Endothelial cell of umbilical vein (primary cell): ENCODE data around the gene SIPA1L3. TPM values are rescaled to one million over a fixed set of nuclear protein-coding genes. Genes with fewer than 3 reads are reported as not detected.

ENCODE experiments used
- BruUV-seq: library from RNA; stranded (reverse); fragments of 400-500 nt; replicated peaks from 2 replicates; lab custom pipeline; 2021; lab: Mats Ljungman, UMichigan
- CTCF ChIA-PET: fragments of 300-600, 350-600 bp; sonication (Branson Sonifier 250); formaldehyde crosslinking; loops from one replicate; lab custom pipeline; 2021; ENCODE audit warnings: antibody characterized with exemption, inconsistent platforms; lab: Charles Lee
- POLR2A ChIA-PET: fragments of 300-600, 350-600 bp; sonication (Branson Sonifier 250); formaldehyde crosslinking; loops from one replicate; lab custom pipeline; 2021; ENCODE audit warnings: antibody characterized with exemption, inconsistent platforms; lab: Charles Lee
- DNase-seq: peaks from one replicate; pipeline ENCODE4 v3.0.0-alpha.2; 2011; ENCODE audit warnings: low read depth, low spot score
- FAIRE-seq: peaks from 2 replicates; lab custom pipeline; 2011; peaks lifted over from hg19 to GRCh38; lab: Jason Lieb, UNC
- H2AFZ ChIP-seq: 2 replicates; pipeline ENCODE4 v1.6.0; 2012; ENCODE audit warnings: low read depth, low read length, control low read depth, inconsistent platforms
- H3K27ac ChIP-seq: 2 replicates; pipeline ENCODE4 v1.5.1; 2011; ENCODE audit warnings: low read depth, mild to moderate bottlenecking, control low read depth, low read length, moderate library complexity; ENCODE audit not compliant: insufficient read depth
- H3K27me3 ChIP-seq, 2 experiments: 2 replicates each; pipeline versions ENCODE4 v1.6.0 to v1.6.1; 2011; ENCODE audit warnings: low read length in 2 of 2, mixed read lengths in 1 of 2; ENCODE audit not compliant: control insufficient read depth in 2 of 2, insufficient read depth in 2 of 2
- H3K36me3 ChIP-seq, 2 experiments: 2 replicates in 1 of 2; 3 replicates in 1 of 2; pipeline ENCODE4 v1.5.1; 2011; ENCODE audit warnings: low read length in 2 of 2, mild to moderate bottlenecking in 1 of 2, moderate library complexity in 1 of 2; ENCODE audit not compliant: control insufficient read depth in 2 of 2, insufficient read depth in 2 of 2; ENCODE audit errors: extremely low read depth in 1 of 2
- H3K4me1 ChIP-seq: 3 replicates; pipeline ENCODE4 v1.5.1; 2011; ENCODE audit warnings: mild to moderate bottlenecking, low read length; ENCODE audit not compliant: control insufficient read depth, insufficient read depth; ENCODE audit errors: extremely low read depth
- H3K4me2 ChIP-seq: 2 replicates; pipeline ENCODE4 v1.6.1; 2011; ENCODE audit warnings: low read length, control low read depth, mixed read lengths; ENCODE audit not compliant: insufficient read depth
- H3K4me3 ChIP-seq, 3 experiments: fragments of 200-600 bp in 1 of 3; sonication (generic), shearing (Covaris generic) in 1 of 3; replicated peaks in 1 of 3; 2 replicates each; pipeline ENCODE4 v1.5.1; 2011 to 2016; ENCODE audit warnings: control low read depth in 3 of 3, low read length in 3 of 3, mild to moderate bottlenecking in 2 of 3, inconsistent platforms in 1 of 3, low read depth in 1 of 3, moderate library complexity in 1 of 3; ENCODE audit not compliant: insufficient read depth in 1 of 3
- H3K79me2 ChIP-seq: 2 replicates; pipeline ENCODE4 v1.6.0; 2012; ENCODE audit warnings: low read length, inconsistent platforms; ENCODE audit not compliant: control insufficient read depth, insufficient read depth
- H3K9ac ChIP-seq: replicated peaks from 2 replicates; pipeline ENCODE3; 2011; ENCODE audit warnings: low read length, control low read depth; ENCODE audit not compliant: insufficient read depth; ENCODE audit errors: extremely low read depth
- H3K9me1 ChIP-seq: replicated peaks from 3 replicates; pipeline ENCODE4 v1.6.0; 2011; ENCODE audit warnings: mild to moderate bottlenecking, low read length; ENCODE audit not compliant: control insufficient read depth, insufficient read depth; ENCODE audit errors: extremely low read depth
- H3K9me3 ChIP-seq: replicated peaks from 2 replicates; pipeline ENCODE4 v1.5.1; 2012; ENCODE audit warnings: low read length, inconsistent platforms; ENCODE audit not compliant: control insufficient read depth, insufficient read depth
- H4K20me1 ChIP-seq: replicated peaks from 2 replicates; pipeline ENCODE3; 2011; ENCODE audit warnings: mild to moderate bottlenecking, low read length; ENCODE audit not compliant: control insufficient read depth, insufficient read depth; ENCODE audit errors: extremely low read depth
- CTCF ChIP-seq, 2 donors: IDR thresholded peaks; 1 replicate in 1 of 2; 2 replicates in 1 of 2; pipeline ENCODE4 v1.5.1; 2011; ENCODE audit warnings: low read length in 2 of 2, mild to moderate bottlenecking in 2 of 2, moderate library complexity in 2 of 2, control low read depth in 1 of 2, inconsistent platforms in 1 of 2, low read depth in 1 of 2; ENCODE audit not compliant: insufficient read depth in 1 of 2; ENCODE audit errors: extremely low read depth in 1 of 2
- EZH2 ChIP-seq: IDR thresholded peaks from 2 replicates; pipeline ENCODE4 v1.6.1; 2012; ENCODE audit warnings: borderline replicate concordance, low read depth, mild to moderate bottlenecking, moderate library complexity, low read length, inconsistent platforms; ENCODE audit not compliant: severe bottlenecking
- FOS ChIP-seq: IDR thresholded peaks from 2 replicates; pipeline ENCODE4 v1.6.1; 2011; ENCODE audit warnings: mild to moderate bottlenecking, low read length, moderate library complexity, borderline replicate concordance; ENCODE audit not compliant: insufficient read depth
- GATA2 ChIP-seq: IDR thresholded peaks from 2 replicates; pipeline ENCODE4 v1.7.0; 2011; ENCODE audit warnings: low read depth, mild to moderate bottlenecking, moderate library complexity, mixed read lengths, low read length; ENCODE audit not compliant: insufficient read length, insufficient read depth
- JUN ChIP-seq: IDR thresholded peaks from 2 replicates; pipeline ENCODE4 v1.6.1; 2011; ENCODE audit warnings: borderline replicate concordance, low read depth; ENCODE audit not compliant: insufficient read length, insufficient read depth
- MAX ChIP-seq: IDR thresholded peaks from 2 replicates; pipeline ENCODE4 v1.6.1; 2011; ENCODE audit not compliant: insufficient read depth, insufficient read length
- MYC ChIP-seq: IDR thresholded peaks from one replicate; pipeline ENCODE4 v1.6.1; 2011; ENCODE audit warnings: mild to moderate bottlenecking, low read depth, low read length
- POLR2A ChIP-seq: IDR thresholded peaks from 2 replicates; pipeline ENCODE4 v1.6.1; 2012; ENCODE audit warnings: low read depth, mild to moderate bottlenecking, control low read depth, low read length
- POLR2AphosphoS5 ChIP-seq: IDR thresholded peaks from 2 replicates; pipeline ENCODE4 v1.6.1; 2012; ENCODE audit warnings: low read depth, mild to moderate bottlenecking, control low read depth, low read length, moderate library complexity; ENCODE audit not compliant: insufficient read depth
- dilution Hi-C: fragments of 300-500 bp; cut with MboI; formaldehyde crosslinking; loops from one replicate; pipeline ENCODE4 v1.15.0; 2019; ENCODE audit warnings: low sequenced_read_pairs; ENCODE audit not compliant: extremely low pct_ligation_motif_present
- intact Hi-C: fragments of 100-400 bp; cut with micrococcal nuclease; formaldehyde crosslinking; loops from one replicate; pipeline ENCODE4 v1.10.0; 2022
- polyA plus RNA-seq, 4 experiments: library from polyadenylated mRNA; depleted of rRNA in 3 of 4; stranded (reverse) in 3 of 4; unstranded in 1 of 4; fragments of >200 nt; gene quantifications; 2 replicates each; pipeline versions ENCODE4 v1.2.1 to v1.2.3, GENCODE V29; 2011 to 2012; ENCODE audit warnings: missing spikeins in 1 of 4
- total RNA-seq: library from RNA; stranded (reverse); gene quantifications from 2 replicates; pipeline ENCODE4 v1.2.3, GENCODE V29; 2021

The SIPA1L3 gene
- total and polyA plus RNA-seq, 2 donors (not counting 3 experiments of a cell fraction or from before 2014, with no cell fraction given) = 14.2 to 47.2 TPM

- Histone ChIP-seq H3K9me3 (no peaks in the 10 kb centered on the region), H3K4me1 (peaks cover 11% of the 10 kb centered on the region), H2AFZ (no peak overlapping the region), H3K9me1 (no peaks in the 10 kb centered on the region), H3K36me3 (no peaks in the 10 kb centered on the region), H3K27me3 (peaks cover 12 to 23% of the 10 kb centered on the region in 2 experiments), H3K4me3 (no peak overlapping the region), H3K4me2 (peak overlapping the region; percentile 8), H3K79me2 (no peaks in the 10 kb centered on the region), H4K20me1 (no peaks in the 10 kb centered on the region), H3K27ac (no peak overlapping the region), H3K9ac (peak overlapping the region; percentile 29)
- intact Hi-C loops = loop anchor here (5.0 kb wide), 1 partner anchor 68 kb away; no protein-coding TSS in a partner anchor
- CTCF ChIA-PET = interaction anchor here (1.0 to 1.5 kb wide), 2 partner anchors 68 to 308 kb away, joined by 4 to 8 read pairs; no protein-coding TSS in a partner anchor
- BruUV-seq = no TSS peak
- no peak for FAIRE-seq
- dilution Hi-C loops = no loop called here
- TF ChIP-seq POLR2AphosphoS5 (peak; percentile 27), FOS (no peak), MYC (no peak), MAX (no peak), GATA2 (no peak), EZH2 (peak; percentile 76), JUN (no peak), POLR2A (no peak), CTCF (IDR thresholded peaks at IDR 0.05; ENCODE audit: extremely low read depth in 1 of 2, insufficient read depth in 1 of 2, low read depth in 1 of 2, low read length in 2 of 2) (no peak)
- DNase-seq = peak; percentile 40
- POLR2A ChIA-PET = no interaction called here
These were observed 302.9 kb downstream of the SIPA1L3 start for GRCh38 chr19:38209671-38210457.
